ENCODE data around the gene CAMKK1.

GRCh38 chr17:3896968-3897235, 4.0 kb upstream of the CAMKK1 start:
- no peak for TF ChIP-seq CTCF (IDR thresholded peaks at IDR 0.05)
- no peak for TF ChIP-seq ZBTB43 (CRISPR knock-in tag; IDR thresholded peaks at IDR 0.05)
- no peak for TF ChIP-seq E2F5 (CRISPR knock-in tag; IDR thresholded peaks at IDR 0.05)
- TF ChIP-seq FOXP1 (CRISPR knock-in tag; IDR thresholded peaks at IDR 0.05; ENCODE audit: borderline replicate concordance): no peak
- TF ChIP-seq CBFB (CRISPR knock-in tag; IDR thresholded peaks at IDR 0.05; ENCODE audit: low read depth): no peak
- TF ChIP-seq ZNF532 (CRISPR knock-in tag; IDR thresholded peaks at IDR 0.05; ENCODE audit: borderline replicate concordance): no peak
- no peak for TF ChIP-seq ELF4 (CRISPR knock-in tag; IDR thresholded peaks at IDR 0.05; ENCODE audit: low read depth)
- TF ChIP-seq MAX (CRISPR knock-in tag; IDR thresholded peaks at IDR 0.05): no peak
- TF ChIP-seq JUN (CRISPR knock-in tag; IDR thresholded peaks at IDR 0.05): no peak
- no peak for TF ChIP-seq ATF3 (CRISPR knock-in tag; conservative IDR thresholded peaks at IDR 0.05)
